ELF-1 (cell line): ENCODE results near the gene FBXO2.

Source experiments
- DNase-seq: peaks from one replicate; pipeline ENCODE4 v3.0.0-alpha.2; 2016; ENCODE audit warnings: low read depth, low spot score

FBXO2 gene

GRCh38 chr1:11682287-11682771 lies 28.1 kb upstream of the FBXO2 start:
- peak; percentile 91 for DNase-seq

GRCh38 chr1:11681071-11681771 lies 27.0 kb upstream of the FBXO2 start, which contains the start of gene MAD2L2:
TSS of gene MAD2L2 (minus strand) at chr1:11681148. CDS start at chr1:11680601, 547 bp downstream.
- DNase-seq, result peak; percentile 92

- DNase-seq, result peak; percentile 61
Measured at GRCh38 chr1:11680270-11681070, 26.2 kb upstream of the FBXO2 start.

- DNase-seq, result no peak
Measured at GRCh38 chr1:11678442-11678841, 24.2 kb upstream of the FBXO2 start.

GRCh38 chr1:11676386-11677103 lies 22.3 kb upstream of the FBXO2 start:
- no peak for DNase-seq

- DNase-seq, result no peak
Measured at GRCh38 chr1:11675325-11675724, 21.1 kb upstream of the FBXO2 start.

GRCh38 chr1:11674488-11674887 lies 20.3 kb upstream of the FBXO2 start:
- DNase-seq, result no peak

- no peak for DNase-seq
Measured at GRCh38 chr1:11673089-11673769, 19.0 kb upstream of the FBXO2 start.

- no peak for DNase-seq
Measured at GRCh38 chr1:11671544-11672286, 17.5 kb upstream of the FBXO2 start.

GRCh38 chr1:11671205-11671543 lies 16.9 kb upstream of the FBXO2 start:
- no peak for DNase-seq

- DNase-seq, result no peak
Measured at GRCh38 chr1:11670747-11671146, 16.5 kb upstream of the FBXO2 start.

GRCh38 chr1:11668516-11668915 lies 14.3 kb upstream of the FBXO2 start:
- no peak for DNase-seq

GRCh38 chr1:11664336-11665065 lies 10.3 kb upstream of the FBXO2 start:
- peak; percentile 56 for DNase-seq

GRCh38 chr1:11661103-11661502 lies 6.9 kb upstream of the FBXO2 start:
- DNase-seq, result no peak

GRCh38 chr1:11659748-11660147 lies 5.5 kb upstream of the FBXO2 start:
- no peak for DNase-seq

GRCh38 chr1:11658542-11658941 lies 4.3 kb upstream of the FBXO2 start:
- DNase-seq, result no peak

GRCh38 chr1:11657654-11658053 lies 3.4 kb upstream of the FBXO2 start:
- no peak for DNase-seq

GRCh38 chr1:11654939-11655808 lies 945 bp upstream of the FBXO2 start:
- no peak for DNase-seq

GRCh38 chr1:11653861-11654136 lies 430 bp downstream of the FBXO2 start:
- DNase-seq, result no peak
